ENCODE data around the gene PEX14. TPM values are rescaled to one million over a fixed set of nuclear protein-coding genes. Genes with fewer than 3 reads are reported as not detected.

Gene PEX14
- total RNA-seq, 1 donor from 2014 or later = 21.6 TPM

DNA sequence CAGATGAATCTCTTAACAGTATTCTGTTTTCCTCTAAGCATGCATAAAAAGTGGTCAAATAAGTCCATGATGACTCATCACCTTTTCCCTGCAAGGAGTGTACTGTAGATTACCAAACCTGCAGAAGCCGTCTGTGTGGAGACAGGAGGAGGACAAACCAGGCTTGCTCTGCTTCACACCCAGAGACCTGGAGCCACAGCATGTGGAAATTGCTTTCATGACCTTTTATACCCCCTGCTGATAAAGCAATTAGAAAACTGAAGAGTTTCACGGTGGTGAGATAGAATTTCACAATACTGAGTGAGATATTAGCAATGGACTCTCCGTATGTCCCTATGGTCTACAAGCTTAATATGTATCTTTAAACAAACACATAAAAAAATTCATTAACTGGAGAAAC, 15.6 kb upstream of the PEX14 start:
- Histone ChIP-seq H3K9me3 (no peaks in the 10 kb centered on the region), H3K27ac (no peak overlapping the region), H3K36me3 (peaks cover 0 to 31% of the 10 kb centered on the region in 2 donors), H3K4me1 (peaks cover 8% of the 10 kb centered on the region), H3K4me3 (no peak overlapping the region), H3K27me3 (no peaks in the 10 kb centered on the region)
- DNase-seq (ENCODE audit: extremely low spot score in 2 of 2) = no peak
- TF ChIP-seq POLR2AphosphoS5 (IDR thresholded peaks at IDR 0.05; ENCODE audit: insufficient read depth in 1 of 2, low read depth in 1 of 2) (no peak), CTCF (IDR thresholded peaks at IDR 0.05) (no peak), POLR2A (IDR thresholded peaks at IDR 0.05) (no peak)
- intact Hi-C loops (cut with DNase I) = no loop called here

- Histone ChIP-seq H3K36me3 (peaks cover 0 to 68% of the 10 kb centered on the region in 2 donors), H3K4me1 (peaks cover 11% of the 10 kb centered on the region)
Observed at GRCh38 chr1:10467078-10467477, 7.7 kb upstream of the PEX14 start.

GRCh38 chr1:10470043-10470442, 4.7 kb upstream of the PEX14 start:
- no peak for DNase-seq (ENCODE audit: extremely low spot score in 2 of 2)
- Histone ChIP-seq H3K27me3 (no peaks in the 10 kb centered on the region), H3K4me3 (no peak overlapping the region), H3K4me1 (peaks cover 17% of the 10 kb centered on the region), H3K27ac (no peak overlapping the region), H3K9me3 (no peaks in the 10 kb centered on the region), H3K36me3 (peaks cover 0 to 40% of the 10 kb centered on the region in 2 donors)
- TF ChIP-seq POLR2AphosphoS5 (IDR thresholded peaks at IDR 0.05; ENCODE audit: insufficient read depth in 1 of 2, low read depth in 1 of 2) (no peak), CTCF (IDR thresholded peaks at IDR 0.05) (no peak), POLR2A (IDR thresholded peaks at IDR 0.05) (no peak)
- intact Hi-C loops (cut with DNase I) = no loop called here

More at GRCh38 chr1:10467078-10467477, 7.7 kb upstream of the PEX14 start:
- DNase-seq (ENCODE audit: extremely low spot score in 2 of 2) = no peak
- Histone ChIP-seq H3K4me3 (no peak overlapping the region), H3K27ac (no peak overlapping the region), H3K27me3 (no peaks in the 10 kb centered on the region), H3K9me3 (no peaks in the 10 kb centered on the region)
- TF ChIP-seq CTCF (IDR thresholded peaks at IDR 0.05) (no peak), POLR2AphosphoS5 (IDR thresholded peaks at IDR 0.05; ENCODE audit: insufficient read depth in 1 of 2, low read depth in 1 of 2) (no peak), POLR2A (IDR thresholded peaks at IDR 0.05) (no peak)
- intact Hi-C loops (cut with DNase I) = no loop called here

GRCh38 chr1:10471411-10472219, 3.1 kb upstream of the PEX14 start:
- H3K4me1 ChIP-seq = peaks cover 28% of the 10 kb centered on the region
- peak overlapping the region; percentile 77 to 81 for H3K4me3 ChIP-seq
- no peaks in the 10 kb centered on the region for H3K27me3 ChIP-seq
- H3K27ac ChIP-seq = peak overlapping the region; percentile 78
- TF ChIP-seq POLR2A (IDR thresholded peaks at IDR 0.05) (no peak), CTCF (IDR thresholded peaks at IDR 0.05) (no peak), POLR2AphosphoS5 (IDR thresholded peaks at IDR 0.05; ENCODE audit: insufficient read depth in 1 of 2, low read depth in 1 of 2) (no peak)
- intact Hi-C loops (cut with DNase I) = no loop called here
- no peaks in the 10 kb centered on the region for H3K9me3 ChIP-seq
- no peak for DNase-seq (ENCODE audit: extremely low spot score in 2 of 2)
- peaks cover 0 to 24% of the 10 kb centered on the region in 2 donors for H3K36me3 ChIP-seq
